Measurements from ENCODE around the gene FAM89A. TPM values are rescaled to one million over a fixed set of nuclear protein-coding genes. Genes with fewer than 3 reads are reported as not detected.
"Not testable (repeated sequence)": the region's sequence is repeated elsewhere in the genome, so short reads cannot be mapped to it uniquely, and the experiment has no call there.

FAM89A gene
- total RNA-seq, 2 donors from 2014 or later: 1.3 to 1.8 TPM

DNA sequence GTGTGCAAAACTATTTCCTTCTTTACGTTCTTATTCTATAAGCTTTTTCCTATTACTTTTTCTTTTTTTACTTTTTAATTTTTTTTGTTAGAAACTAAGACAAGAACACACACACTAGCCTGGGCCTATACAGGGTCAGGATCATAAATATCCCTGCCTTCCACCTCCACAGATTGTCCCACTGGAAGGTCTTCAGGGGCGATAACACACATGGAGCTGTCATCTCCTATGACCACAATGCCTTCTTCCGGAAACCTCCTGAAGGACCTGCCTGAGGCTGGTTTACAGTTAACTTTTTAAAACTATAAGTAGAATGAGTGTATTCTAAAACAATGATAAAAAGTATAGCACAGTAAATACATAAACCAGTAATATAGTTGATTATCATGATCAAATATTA, 10.3 kb upstream of the FAM89A start:
- H3K4me3 Mint-ChIP-seq: no peak overlapping the region
- DNase-seq: no peak
- peaks cover 7% of the 10 kb centered on the region for H3K4me1 Mint-ChIP-seq
- no peak for ATAC-seq
- H3K36me3 Mint-ChIP-seq (ENCODE audit: low read depth): no peaks in the 10 kb centered on the region
- peaks cover 21% of the 10 kb centered on the region for H3K27me3 Mint-ChIP-seq
- no peaks in the 10 kb centered on the region for H3K9me3 ChIP-seq (ENCODE audit: control insufficient read depth, low read length, poor library complexity, severe bottlenecking)
- no peak overlapping the region for H3K27ac Mint-ChIP-seq

DNA sequence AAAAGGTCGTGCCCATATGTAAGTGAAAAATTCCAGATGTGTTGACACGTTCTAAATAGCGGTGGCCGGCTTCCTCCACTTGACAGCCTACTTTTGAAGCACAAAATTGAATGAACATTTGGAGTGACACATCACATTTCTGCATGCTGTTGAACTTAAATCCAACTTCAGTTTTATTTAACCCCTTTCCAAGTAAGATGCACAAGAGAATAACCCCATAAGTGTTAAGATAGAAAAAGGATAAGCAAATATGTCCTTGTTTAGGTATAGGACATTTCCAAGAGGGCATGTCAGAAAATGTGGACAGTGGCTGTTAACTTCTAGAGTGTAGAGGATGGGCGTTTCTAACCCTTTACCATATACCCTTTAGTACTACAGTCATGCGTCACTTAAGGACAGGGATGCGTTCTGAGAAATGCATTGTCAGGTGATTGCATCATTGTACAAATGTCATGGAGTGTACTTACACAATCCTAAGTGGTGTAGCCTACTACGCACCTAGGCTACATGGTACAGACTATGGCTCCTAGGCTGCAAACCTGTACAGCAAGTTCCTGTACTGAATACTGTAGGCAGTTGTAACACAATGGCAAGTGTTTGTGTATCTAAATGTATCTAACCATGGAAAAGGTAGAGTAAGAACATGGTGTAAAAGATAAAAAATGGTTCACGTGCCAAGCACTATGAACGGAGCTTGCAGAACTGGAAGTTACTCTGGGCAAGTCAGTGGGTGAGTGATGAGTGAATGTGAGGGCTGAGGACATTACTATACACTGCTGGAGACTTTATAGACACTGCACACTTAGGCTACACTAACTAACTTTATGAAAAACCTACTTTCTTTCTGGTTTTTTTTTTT, 9.3 kb upstream of the FAM89A start:
- H3K4me1 Mint-ChIP-seq: peaks cover 7% of the 10 kb centered on the region
- H3K4me3 Mint-ChIP-seq: no peak overlapping the region
- ATAC-seq: no peak
- H3K27me3 Mint-ChIP-seq: peaks cover 21% of the 10 kb centered on the region
- H3K36me3 Mint-ChIP-seq (ENCODE audit: low read depth): no peaks in the 10 kb centered on the region
- H3K27ac Mint-ChIP-seq: no peak overlapping the region
- no peaks in the 10 kb centered on the region for H3K9me3 ChIP-seq (ENCODE audit: control insufficient read depth, low read length, poor library complexity, severe bottlenecking)
- no peak for DNase-seq

DNA sequence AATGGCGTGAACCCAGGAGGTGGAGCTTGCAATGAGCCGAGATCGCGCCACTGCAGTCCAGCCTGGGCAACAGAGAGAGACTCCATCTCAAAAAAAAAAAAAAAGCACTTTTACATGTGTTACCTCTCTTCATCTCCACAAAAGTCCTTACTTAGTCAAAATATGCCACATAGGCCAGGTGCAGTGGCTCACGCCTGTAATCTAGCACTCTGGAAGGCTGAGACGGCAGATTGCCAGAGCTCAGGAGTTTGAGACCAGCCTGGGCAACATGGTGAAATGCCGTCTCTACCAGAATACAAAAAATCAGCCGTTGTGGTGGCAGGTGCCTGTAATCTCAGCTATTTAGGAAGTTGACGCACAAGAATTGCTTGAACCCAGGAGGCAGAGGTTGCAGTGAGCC, 8.4 kb upstream of the FAM89A start:
- not testable (repeated sequence) for H3K4me3 Mint-ChIP-seq; H3K27ac Mint-ChIP-seq; H3K36me3 Mint-ChIP-seq (ENCODE audit: low read depth); H3K9me3 ChIP-seq (ENCODE audit: control insufficient read depth, low read length, poor library complexity, severe bottlenecking); DNase-seq; ATAC-seq; H3K4me1 Mint-ChIP-seq
- peaks cover 18% of the 10 kb centered on the region for H3K27me3 Mint-ChIP-seq

DNA sequence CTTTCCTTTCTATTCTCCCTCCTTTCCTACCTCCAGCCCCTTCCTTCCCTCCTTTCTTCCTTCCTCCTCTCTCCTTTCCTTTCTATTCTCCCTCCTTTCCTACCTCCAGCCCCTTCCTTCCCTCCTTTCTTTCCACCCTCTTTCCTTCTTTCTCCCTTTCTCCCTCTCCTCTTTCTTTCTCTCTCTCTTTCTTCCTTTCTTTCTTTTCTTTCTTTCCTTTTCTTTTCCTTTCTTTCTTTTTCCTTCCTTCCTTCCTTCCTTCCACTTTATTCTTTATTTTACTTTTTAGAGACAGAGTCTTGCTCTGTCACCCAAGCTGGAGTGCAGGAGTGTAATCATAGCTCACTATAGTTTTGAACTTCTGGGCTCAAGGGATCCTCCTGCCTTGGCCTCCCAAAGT, 7.5 kb upstream of the FAM89A start:
- not testable (repeated sequence) for H3K4me3 Mint-ChIP-seq; H3K27ac Mint-ChIP-seq; H3K4me1 Mint-ChIP-seq; H3K27me3 Mint-ChIP-seq; ATAC-seq; H3K36me3 Mint-ChIP-seq (ENCODE audit: low read depth); DNase-seq; H3K9me3 ChIP-seq (ENCODE audit: control insufficient read depth, low read length, poor library complexity, severe bottlenecking)

DNA sequence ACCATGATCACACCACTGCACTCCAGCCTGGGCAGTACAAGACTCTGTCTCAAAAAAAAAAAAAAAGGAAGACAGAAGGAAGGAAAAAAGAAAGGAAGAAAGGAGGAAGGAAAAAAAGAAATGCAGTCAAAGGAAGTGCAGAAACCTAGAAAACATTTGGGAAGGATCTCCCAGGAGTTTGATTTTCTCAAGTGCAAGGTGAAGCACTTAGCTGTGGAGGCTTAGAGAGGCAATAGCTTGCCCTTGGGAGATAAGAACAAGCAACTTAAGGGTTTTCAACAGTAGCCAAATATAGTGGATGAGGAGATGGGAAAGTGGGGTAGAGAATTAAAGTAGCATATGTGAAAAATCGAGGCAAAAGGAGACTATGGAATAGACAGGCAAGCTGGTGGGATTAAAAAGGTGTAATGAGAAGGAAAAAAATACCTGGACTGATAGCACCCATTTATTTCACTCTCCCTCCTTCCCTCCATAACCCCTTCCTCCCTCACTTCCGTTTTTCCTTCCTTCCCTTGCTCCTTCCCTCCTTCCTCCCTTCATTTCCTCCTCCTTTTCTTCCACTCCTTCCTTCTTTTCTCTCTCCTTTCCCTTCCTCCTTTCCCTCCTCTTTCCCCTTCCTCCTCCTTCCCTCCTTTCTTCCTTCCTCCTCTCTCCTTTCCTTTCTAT, 6.8 kb upstream of the FAM89A start:
- H3K9me3 ChIP-seq (ENCODE audit: control insufficient read depth, low read length, poor library complexity, severe bottlenecking): no peaks in the 10 kb centered on the region
- Mint-ChIP-seq H3K27ac (no peak overlapping the region), H3K27me3 (peaks cover 9% of the 10 kb centered on the region), H3K4me3 (no peak overlapping the region), H3K36me3 (ENCODE audit: low read depth) (no peaks in the 10 kb centered on the region), H3K4me1 (no peaks in the 10 kb centered on the region)
- DNase-seq (no peak), ATAC-seq (no peak)

DNA sequence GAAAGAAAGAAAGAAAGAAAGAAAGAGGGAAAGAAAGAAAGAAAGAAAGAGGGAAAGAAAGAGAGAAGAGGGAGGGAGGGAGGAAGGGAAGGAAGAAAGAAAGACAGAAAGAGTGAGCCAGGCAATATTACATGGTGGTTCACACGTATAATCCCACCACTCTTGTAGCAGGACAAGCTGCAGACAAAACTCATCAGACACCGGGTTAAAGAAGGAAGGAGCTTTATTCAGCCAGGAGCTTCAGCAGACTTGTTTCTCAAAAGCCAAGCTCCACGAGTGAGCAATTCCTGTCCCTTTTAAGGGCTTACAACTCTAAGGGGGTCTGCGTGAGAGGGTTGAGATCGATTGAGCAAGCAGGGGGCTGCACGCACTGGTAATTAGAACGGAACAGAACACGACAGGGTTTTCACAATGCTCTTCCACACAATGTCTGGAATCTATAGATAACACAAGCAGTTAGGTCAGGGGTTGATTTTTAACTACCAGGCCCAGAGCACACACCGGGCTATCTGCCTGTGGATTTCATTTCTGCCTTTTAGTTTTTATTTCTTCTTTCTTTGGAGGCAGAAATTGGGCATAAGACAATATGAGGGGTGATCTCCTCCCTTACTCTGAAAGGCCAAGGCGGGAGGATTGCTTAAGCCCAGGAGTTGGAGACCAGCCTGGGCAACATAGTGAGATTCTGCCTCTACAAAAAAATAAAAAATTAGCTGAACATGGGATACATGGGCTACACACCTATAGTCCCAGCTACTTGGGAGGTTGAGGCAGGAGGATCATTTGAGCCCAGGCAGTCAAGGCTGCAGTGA, 6.1 kb upstream of the FAM89A start:
- ATAC-seq; H3K4me3 Mint-ChIP-seq; H3K4me1 Mint-ChIP-seq; H3K36me3 Mint-ChIP-seq (ENCODE audit: low read depth); H3K27me3 Mint-ChIP-seq; H3K9me3 ChIP-seq (ENCODE audit: control insufficient read depth, low read length, poor library complexity, severe bottlenecking); DNase-seq; H3K27ac Mint-ChIP-seq: not testable (repeated sequence)

DNA sequence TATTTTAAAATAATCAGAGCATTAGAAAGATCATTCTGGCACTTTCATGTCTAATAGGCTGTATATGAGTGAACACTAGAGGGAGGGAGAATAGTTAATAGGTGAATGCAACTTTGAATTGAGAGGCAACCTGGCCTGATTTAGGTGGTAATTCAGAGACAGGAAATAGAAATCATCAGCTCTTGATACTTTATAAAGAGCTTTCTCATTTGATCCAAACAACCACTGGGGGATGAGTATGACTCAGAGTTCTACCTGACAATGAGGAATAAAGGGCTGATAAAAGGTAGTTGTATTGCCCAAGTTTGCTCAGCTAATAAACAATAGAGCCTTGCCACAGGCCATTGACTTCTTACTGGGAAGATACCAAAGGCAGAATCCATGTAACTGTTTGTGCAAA, 5.2 kb upstream of the FAM89A start:
- H3K9me3 ChIP-seq (ENCODE audit: control insufficient read depth, low read length, poor library complexity, severe bottlenecking): no peaks in the 10 kb centered on the region
- Mint-ChIP-seq H3K27me3 (peaks cover 9% of the 10 kb centered on the region), H3K27ac (no peak overlapping the region), H3K36me3 (ENCODE audit: low read depth) (peaks cover 2% of the 10 kb centered on the region), H3K4me1 (peaks cover 4% of the 10 kb centered on the region), H3K4me3 (no peak overlapping the region)
- peak; percentile 24 for ATAC-seq
- no peak for DNase-seq

DNA sequence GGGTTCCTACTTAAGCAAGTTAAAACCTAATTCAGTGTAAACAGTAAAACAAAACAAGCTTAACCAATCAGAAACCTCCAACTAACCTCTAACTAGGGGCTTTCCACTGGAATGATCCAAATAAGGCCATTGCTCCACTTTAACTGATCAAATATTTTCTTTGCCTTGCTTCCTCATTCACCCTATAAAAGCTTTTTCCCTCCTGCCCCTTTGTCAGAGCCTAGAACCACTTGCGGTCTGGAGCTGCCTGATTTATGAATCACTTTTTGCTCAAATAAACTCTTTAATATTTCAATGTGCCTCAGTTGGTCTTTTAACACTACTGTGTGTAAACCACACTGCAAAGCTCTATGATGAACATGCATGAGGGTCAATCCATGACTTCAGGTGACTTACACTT, 4.5 kb upstream of the FAM89A start:
- ATAC-seq (no peak), DNase-seq (no peak)
- Mint-ChIP-seq H3K4me1 (peaks cover 4% of the 10 kb centered on the region), H3K36me3 (ENCODE audit: low read depth) (peaks cover 2% of the 10 kb centered on the region), H3K27me3 (peaks cover 9% of the 10 kb centered on the region), H3K27ac (no peak overlapping the region), H3K4me3 (no peak overlapping the region)
- no peaks in the 10 kb centered on the region for H3K9me3 ChIP-seq (ENCODE audit: control insufficient read depth, low read length, poor library complexity, severe bottlenecking)

DNA sequence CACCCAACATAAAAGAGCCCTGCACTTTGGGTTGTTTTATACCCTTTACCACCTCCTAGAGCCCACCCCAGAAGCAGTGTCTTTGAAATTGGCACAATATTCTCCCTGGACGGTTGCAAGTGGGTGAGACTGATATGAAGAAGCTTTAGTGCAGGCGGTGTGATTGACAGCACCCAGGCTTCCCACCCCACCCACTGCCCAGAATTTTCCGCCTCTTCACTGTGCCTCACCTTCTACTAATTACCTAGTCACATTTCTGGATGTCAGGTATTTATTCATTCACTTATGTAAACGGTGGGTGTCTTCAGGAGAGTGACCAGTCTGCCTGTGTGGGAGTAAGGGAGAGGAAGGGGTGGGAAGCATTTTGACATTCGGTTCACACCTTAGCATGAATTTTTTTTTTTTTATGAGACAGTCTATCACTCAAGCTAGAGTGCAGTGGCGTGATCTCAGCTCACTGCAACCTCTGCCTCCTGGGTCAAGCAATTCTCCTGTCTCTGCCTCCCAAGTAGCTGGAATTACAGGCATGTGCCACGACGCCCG, 1.7 kb upstream of the FAM89A start:
- Mint-ChIP-seq H3K4me3 (peak overlapping the region; percentile 91), H3K27ac (peak overlapping the region; percentile 60), H3K4me1 (peaks cover 5% of the 10 kb centered on the region), H3K36me3 (ENCODE audit: low read depth) (peaks cover 2% of the 10 kb centered on the region), H3K27me3 (peaks cover 5% of the 10 kb centered on the region)
- ATAC-seq: no peak
- no peak for DNase-seq
- no peaks in the 10 kb centered on the region for H3K9me3 ChIP-seq (ENCODE audit: control insufficient read depth, low read length, poor library complexity, severe bottlenecking)

DNA sequence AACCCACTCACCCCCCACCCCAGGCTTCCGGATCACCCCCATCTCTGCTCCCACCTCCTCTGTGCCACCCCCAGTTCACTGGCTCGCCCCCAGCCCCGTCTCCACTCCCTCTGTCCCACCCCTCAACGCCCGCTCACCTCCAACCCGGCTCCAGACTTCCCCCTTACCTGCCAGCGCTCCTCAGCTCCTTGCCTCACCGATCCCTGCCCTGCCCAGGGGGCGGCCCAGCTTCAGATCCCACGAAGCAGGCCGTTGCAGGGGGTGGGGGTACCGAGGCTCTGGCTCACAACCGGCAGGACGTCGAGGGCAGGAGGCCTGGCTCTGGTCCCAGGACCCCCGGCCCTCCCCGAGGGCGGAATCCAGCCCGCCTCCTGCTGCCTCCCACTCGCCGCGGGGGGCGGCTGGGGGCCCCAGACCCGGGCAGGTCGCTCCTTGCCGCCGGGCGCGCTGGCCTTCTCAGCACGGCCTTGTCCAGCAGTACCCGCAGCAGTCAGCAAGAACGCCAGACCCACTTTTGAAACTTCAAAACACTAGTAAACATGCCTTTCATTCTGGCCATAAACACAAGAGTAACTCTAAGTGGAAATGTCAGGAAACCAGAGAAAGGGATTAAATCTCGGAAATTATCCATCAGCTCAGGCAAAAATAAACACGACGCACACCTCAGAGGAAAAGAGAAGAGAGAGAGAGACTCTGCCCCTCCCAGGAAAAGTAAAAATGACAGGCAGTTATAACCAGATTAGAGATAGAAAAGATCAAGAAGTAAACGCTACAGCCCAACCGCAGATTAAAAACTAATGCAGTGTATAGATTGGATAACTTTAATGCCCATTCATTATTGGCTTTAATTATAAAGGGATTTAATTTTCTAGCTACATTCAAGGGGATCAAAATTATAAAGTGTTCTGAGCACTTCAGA, 1.0 kb upstream of the FAM89A start:
- DNase-seq (no peak), ATAC-seq (no peak)
- Mint-ChIP-seq H3K4me1 (peaks cover 11% of the 10 kb centered on the region), H3K4me3 (peak overlapping the region; percentile 91), H3K36me3 (ENCODE audit: low read depth) (peaks cover 2% of the 10 kb centered on the region), H3K27ac (peak overlapping the region; percentile 60), H3K27me3 (peaks cover 5% of the 10 kb centered on the region)
- H3K9me3 ChIP-seq (ENCODE audit: control insufficient read depth, low read length, poor library complexity, severe bottlenecking): no peaks in the 10 kb centered on the region

DNA sequence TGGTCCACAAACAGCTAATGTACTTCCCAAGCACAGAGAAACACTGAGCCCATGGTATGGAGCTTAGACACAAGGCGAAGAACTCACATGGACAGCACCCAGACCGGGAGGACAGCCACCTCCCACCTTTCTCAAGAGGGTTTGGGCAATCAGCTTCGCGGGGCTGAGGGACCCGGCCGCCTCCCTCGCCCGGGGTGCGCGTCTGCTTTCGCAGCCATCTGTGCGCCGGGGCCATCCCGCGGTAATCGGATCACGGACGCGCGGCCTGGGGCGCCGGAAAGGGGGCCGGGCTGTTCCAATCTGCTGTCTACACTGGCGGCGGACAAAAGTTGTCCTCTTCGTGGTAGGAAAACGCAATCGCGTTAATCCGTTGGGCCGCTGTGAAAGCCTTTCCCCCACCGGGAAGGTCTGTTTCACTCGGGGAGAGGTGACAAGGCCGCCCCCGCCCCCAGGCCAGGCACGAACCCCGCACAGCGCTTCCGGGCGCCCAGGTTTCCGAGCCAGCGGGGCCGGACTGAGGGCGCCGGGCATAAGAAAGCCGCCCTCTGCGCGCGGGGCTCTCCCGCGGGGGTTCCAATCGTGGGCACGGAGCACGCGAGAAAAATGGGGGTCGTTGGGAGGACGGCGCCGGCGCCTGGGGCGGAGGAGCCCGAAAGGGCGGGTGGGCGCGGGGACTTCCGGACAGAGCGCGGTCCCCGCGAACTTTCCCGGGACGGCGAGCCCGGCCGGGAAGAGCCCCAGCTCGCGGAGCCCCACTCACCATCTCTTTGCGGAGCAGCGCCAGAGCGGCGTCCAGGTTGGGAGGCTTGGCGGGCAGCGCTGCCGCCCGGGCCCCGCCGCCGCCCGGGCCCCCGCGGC, 664 bp downstream of the FAM89A start:
- H3K27ac Mint-ChIP-seq: no peak overlapping the region
- DNase-seq: peak in 2 of 3 donors; percentile 15 to 24
- H3K27me3 Mint-ChIP-seq: peaks cover 5% of the 10 kb centered on the region
- ATAC-seq: peak; percentile 18
- peak overlapping the region; percentile 80 for H3K4me3 Mint-ChIP-seq
- H3K9me3 ChIP-seq (ENCODE audit: control insufficient read depth, low read length, poor library complexity, severe bottlenecking): no peaks in the 10 kb centered on the region
- H3K4me1 Mint-ChIP-seq: peaks cover 13% of the 10 kb centered on the region
- peaks cover 2% of the 10 kb centered on the region for H3K36me3 Mint-ChIP-seq (ENCODE audit: low read depth)
